ENCODE measurements around the gene OR52N2.

The OR52N2 gene

DNA sequence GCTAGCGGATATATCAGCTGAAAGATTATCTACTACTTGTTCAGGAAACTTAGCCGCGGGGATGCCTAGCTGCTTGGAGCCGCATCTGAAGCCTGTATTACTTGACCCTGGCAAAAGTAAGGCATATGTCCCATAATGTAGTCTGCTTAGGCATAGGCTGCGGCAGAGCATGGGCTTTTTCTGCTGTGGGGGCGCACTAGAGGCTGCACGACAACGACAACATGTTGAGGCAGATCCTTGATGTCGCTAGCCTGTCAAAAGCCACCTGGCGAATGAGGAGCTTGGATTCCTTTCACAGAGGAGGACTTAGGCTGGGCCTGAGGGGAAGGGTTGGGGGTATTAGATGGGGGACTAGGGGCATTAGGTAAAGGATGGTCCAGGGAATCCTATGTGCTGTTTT, 1.1 kb upstream of the OR52N2 start:
- H3K4me3 ChIP-seq (ENCODE audit: low read length): no peak overlapping the region
- H3K4me2 ChIP-seq (ENCODE audit: low read length): no peak overlapping the region
- H3K79me2 ChIP-seq (ENCODE audit: control insufficient read depth, insufficient read depth, low read length): no peaks in the 10 kb centered on the region
- DNase-seq: peak; percentile 52
- H3K27ac ChIP-seq (ENCODE audit: low read depth, low read length): no peak overlapping the region
- no peaks in the 10 kb centered on the region for H3K36me3 ChIP-seq (ENCODE audit: control insufficient read depth, insufficient read depth, low read length)
- H4K8ac ChIP-seq (ENCODE audit: low read depth, low read length): no peak overlapping the region
- H3K23ac ChIP-seq (ENCODE audit: low read length): no peak overlapping the region
- no peak overlapping the region for H2BK120ac ChIP-seq (ENCODE audit: low read depth, low read length)
- H3K56ac ChIP-seq (ENCODE audit: low read length): no peak overlapping the region
- no peak overlapping the region for H3K18ac ChIP-seq (ENCODE audit: low read length)
- no peak overlapping the region for H2AK5ac ChIP-seq (ENCODE audit: low read length)
- H2BK15ac ChIP-seq (replicated peaks; ENCODE audit: low read depth): no peak overlapping the region
- H3K9ac ChIP-seq (ENCODE audit: low read length): no peak overlapping the region
- H3K27me3 ChIP-seq (ENCODE audit: insufficient read depth, low read length, poor library complexity): no peaks in the 10 kb centered on the region
- H4K5ac ChIP-seq (ENCODE audit: low read length): no peak overlapping the region
- H3K4me1 ChIP-seq (ENCODE audit: control insufficient read depth, low read depth, low read length): no peaks in the 10 kb centered on the region
- H2BK5ac ChIP-seq (ENCODE audit: low read length): no peak overlapping the region
- H3K4ac ChIP-seq (ENCODE audit: low read depth, low read length): no peak overlapping the region
- no CpG with 5 or more reads among the region's 10 CpGs for WGBS (ENCODE audit: extremely low coverage, insufficient coverage, low lambda C conversion rate)
- H3K79me1 ChIP-seq (ENCODE audit: low read length): no peaks in the 10 kb centered on the region

DNA sequence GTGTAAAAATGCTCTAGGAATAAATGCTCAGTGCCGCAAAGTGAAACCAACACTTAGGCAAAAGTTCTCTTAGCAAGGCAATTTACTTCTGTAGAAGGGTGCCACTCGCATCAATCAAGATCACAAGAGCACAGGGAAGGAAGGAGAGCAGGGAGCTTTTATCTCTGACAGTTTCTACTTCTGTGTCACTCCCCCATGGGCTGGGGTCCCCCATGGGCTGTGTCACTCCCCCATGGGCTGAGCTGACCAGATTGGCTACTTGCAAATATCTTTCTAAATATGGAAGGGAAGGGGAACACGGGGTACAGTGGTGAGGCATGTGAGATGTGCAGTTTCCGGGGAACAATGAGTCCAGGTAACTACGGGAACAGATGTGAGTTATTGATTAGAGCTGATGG, 397 bp downstream of the OR52N2 start:
- Histone ChIP-seq H2BK120ac (ENCODE audit: low read depth, low read length) (no peak overlapping the region), H4K8ac (ENCODE audit: low read depth, low read length) (no peak overlapping the region), H3K36me3 (ENCODE audit: control insufficient read depth, insufficient read depth, low read length) (no peaks in the 10 kb centered on the region), H2AK5ac (ENCODE audit: low read length) (no peak overlapping the region), H3K27me3 (ENCODE audit: insufficient read depth, low read length, poor library complexity) (no peaks in the 10 kb centered on the region), H2BK15ac (replicated peaks; ENCODE audit: low read depth) (no peak overlapping the region), H3K18ac (ENCODE audit: low read length) (no peak overlapping the region), H4K5ac (ENCODE audit: low read length) (no peak overlapping the region), H3K79me2 (ENCODE audit: control insufficient read depth, insufficient read depth, low read length) (no peaks in the 10 kb centered on the region), H3K23ac (ENCODE audit: low read length) (no peak overlapping the region), H3K4me2 (ENCODE audit: low read length) (peak overlapping the region; percentile 85), H3K9ac (ENCODE audit: low read length) (peak overlapping the region; percentile 60), H3K4me3 (ENCODE audit: low read length) (no peak overlapping the region), H3K4me1 (ENCODE audit: control insufficient read depth, low read depth, low read length) (no peaks in the 10 kb centered on the region), H3K27ac (ENCODE audit: low read depth, low read length) (no peak overlapping the region), H3K56ac (ENCODE audit: low read length) (peak overlapping the region; percentile 80), H3K79me1 (ENCODE audit: low read length) (no peaks in the 10 kb centered on the region), H2BK5ac (ENCODE audit: low read length) (no peak overlapping the region), H3K4ac (ENCODE audit: low read depth, low read length) (no peak overlapping the region)
- no CpG with 5 or more reads among the region's 5 CpGs for WGBS (ENCODE audit: extremely low coverage, insufficient coverage, low lambda C conversion rate)
- DNase-seq: peak; percentile 5

DNA sequence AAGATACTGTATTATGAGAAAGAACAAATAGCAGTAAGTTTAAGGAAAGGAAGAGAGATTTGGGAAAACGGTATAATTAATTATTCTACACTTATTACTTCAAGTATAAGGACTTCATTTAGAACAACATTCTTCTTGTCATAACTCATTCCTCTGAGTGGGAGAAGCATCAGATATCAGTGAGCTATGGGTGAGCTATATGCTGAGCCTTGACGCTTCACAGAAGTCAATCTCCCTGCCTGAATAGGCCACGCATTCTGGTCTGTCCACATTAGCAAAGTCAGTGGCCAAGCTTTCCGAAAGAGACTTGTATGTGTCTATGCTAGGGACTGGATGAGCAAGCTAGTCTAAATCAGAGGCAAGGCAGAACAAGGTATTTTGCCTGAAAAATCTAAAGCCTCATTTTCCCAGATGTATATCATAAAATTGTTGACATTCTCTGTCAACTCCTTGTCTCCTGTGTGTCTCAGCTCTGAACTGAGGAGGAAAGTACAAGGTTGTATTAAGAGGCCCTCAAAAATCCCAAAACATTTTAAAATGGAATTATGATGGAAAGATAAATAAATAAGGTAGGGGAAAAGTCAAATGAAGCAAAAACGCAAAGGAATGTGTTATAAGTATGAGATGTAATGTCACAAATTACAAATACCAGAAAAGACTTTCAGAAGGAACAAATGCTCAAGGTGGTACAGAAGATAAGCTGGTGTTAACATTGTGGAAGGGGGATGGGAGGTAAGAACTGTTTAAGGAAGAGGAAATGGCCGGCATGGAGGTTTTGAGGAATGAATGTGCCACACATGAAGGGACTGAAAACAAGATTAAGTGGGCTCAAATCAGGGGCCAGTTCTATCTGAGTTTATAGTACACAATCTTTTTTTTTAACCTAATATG, 1.4 kb downstream of the OR52N2 start:
- 100% methylated on average over 1 of the region's 6 CpGs for WGBS (ENCODE audit: extremely low coverage, insufficient coverage, low lambda C conversion rate)
- Histone ChIP-seq H3K79me1 (ENCODE audit: low read length) (no peaks in the 10 kb centered on the region), H3K18ac (ENCODE audit: low read length) (no peak overlapping the region), H2BK120ac (ENCODE audit: low read depth, low read length) (no peak overlapping the region), H2BK5ac (ENCODE audit: low read length) (no peak overlapping the region), H3K4me3 (ENCODE audit: low read length) (no peak overlapping the region), H3K56ac (ENCODE audit: low read length) (no peak overlapping the region), H4K8ac (ENCODE audit: low read depth, low read length) (no peak overlapping the region), H3K27me3 (ENCODE audit: insufficient read depth, low read length, poor library complexity) (no peaks in the 10 kb centered on the region), H3K79me2 (ENCODE audit: control insufficient read depth, insufficient read depth, low read length) (no peaks in the 10 kb centered on the region), H3K27ac (ENCODE audit: low read depth, low read length) (no peak overlapping the region), H3K36me3 (ENCODE audit: control insufficient read depth, insufficient read depth, low read length) (no peaks in the 10 kb centered on the region), H2BK15ac (replicated peaks; ENCODE audit: low read depth) (no peak overlapping the region), H3K23ac (ENCODE audit: low read length) (no peak overlapping the region), H3K4me1 (ENCODE audit: control insufficient read depth, low read depth, low read length) (no peaks in the 10 kb centered on the region), H3K4me2 (ENCODE audit: low read length) (no peak overlapping the region), H2AK5ac (ENCODE audit: low read length) (no peak overlapping the region), H4K5ac (ENCODE audit: low read length) (no peak overlapping the region), H3K9ac (ENCODE audit: low read length) (no peak overlapping the region), H3K4ac (ENCODE audit: low read depth, low read length) (no peak overlapping the region)
- peak; percentile 16 for DNase-seq

DNA sequence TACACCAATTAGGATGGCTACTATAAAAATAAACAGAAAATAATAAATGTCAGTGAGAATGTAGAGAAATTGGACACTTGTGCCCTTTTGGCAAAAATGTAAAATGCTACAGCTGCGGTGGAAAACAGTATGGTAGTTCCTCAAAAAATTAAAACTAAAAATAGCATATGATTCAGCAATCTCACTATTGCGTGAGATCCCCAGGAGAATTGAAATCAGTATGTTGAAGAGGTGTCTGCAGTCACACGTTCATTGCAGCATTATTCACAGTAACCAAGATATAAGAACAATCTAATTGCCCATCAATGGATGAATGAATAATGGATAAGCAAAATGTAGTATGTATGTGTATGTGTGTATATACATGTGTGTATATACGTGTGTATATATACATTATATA, 6.8 kb downstream of the OR52N2 start:
- Histone ChIP-seq H3K4ac (ENCODE audit: low read depth, low read length) (no peak overlapping the region), H3K79me1 (ENCODE audit: low read length) (no peaks in the 10 kb centered on the region), H2BK120ac (ENCODE audit: low read depth, low read length) (no peak overlapping the region), H3K79me2 (ENCODE audit: control insufficient read depth, insufficient read depth, low read length) (no peaks in the 10 kb centered on the region), H3K27ac (ENCODE audit: low read depth, low read length) (no peak overlapping the region), H3K4me2 (ENCODE audit: low read length) (no peak overlapping the region), H3K4me3 (ENCODE audit: low read length) (no peak overlapping the region), H2BK5ac (ENCODE audit: low read length) (no peak overlapping the region), H3K18ac (ENCODE audit: low read length) (no peak overlapping the region), H2AK5ac (ENCODE audit: low read length) (no peak overlapping the region), H2BK15ac (replicated peaks; ENCODE audit: low read depth) (no peak overlapping the region), H3K4me1 (ENCODE audit: control insufficient read depth, low read depth, low read length) (no peaks in the 10 kb centered on the region), H3K36me3 (ENCODE audit: control insufficient read depth, insufficient read depth, low read length) (no peaks in the 10 kb centered on the region), H4K8ac (ENCODE audit: low read depth, low read length) (no peak overlapping the region), H4K5ac (ENCODE audit: low read length) (no peak overlapping the region), H3K56ac (ENCODE audit: low read length) (no peak overlapping the region), H3K27me3 (ENCODE audit: insufficient read depth, low read length, poor library complexity) (no peaks in the 10 kb centered on the region), H3K23ac (ENCODE audit: low read length) (no peak overlapping the region), H3K9ac (ENCODE audit: low read length) (no peak overlapping the region)
- no CpG with 5 or more reads among the region's 4 CpGs for WGBS (ENCODE audit: extremely low coverage, insufficient coverage, low lambda C conversion rate)
- DNase-seq: no peak

DNA sequence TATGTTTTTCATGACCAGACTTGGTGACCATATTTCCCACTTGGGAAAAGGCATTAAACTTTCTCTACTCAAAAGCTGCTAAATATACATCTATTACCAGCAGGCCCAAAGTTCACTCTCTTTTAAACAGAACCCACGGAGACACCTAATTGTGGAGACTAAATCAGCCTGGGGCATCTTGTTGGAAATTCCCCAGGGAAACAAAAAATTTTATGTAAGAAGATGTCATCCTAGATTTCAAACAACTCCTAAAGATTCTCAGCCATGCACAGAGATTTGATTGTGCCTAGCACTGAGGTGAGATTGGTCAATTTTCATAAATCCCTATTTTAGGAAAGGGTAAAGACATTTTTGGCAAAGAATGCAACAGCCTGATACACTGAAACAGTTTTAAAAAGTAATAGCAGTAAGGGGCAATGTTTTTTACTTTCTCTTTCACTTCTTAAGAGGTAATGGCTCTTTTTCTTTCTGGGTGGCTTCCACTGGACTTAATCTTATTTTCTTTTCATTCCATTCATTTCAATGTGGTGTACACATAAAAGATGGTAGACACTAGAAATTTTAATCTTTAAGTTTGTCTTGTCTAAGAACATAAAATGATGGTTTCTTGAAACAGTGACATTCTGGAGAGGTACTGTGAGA, 9.6 kb downstream of the OR52N2 start:
- Histone ChIP-seq H2AK5ac (ENCODE audit: low read length) (no peak overlapping the region), H3K4me1 (ENCODE audit: control insufficient read depth, low read depth, low read length) (no peaks in the 10 kb centered on the region), H3K4ac (ENCODE audit: low read depth, low read length) (no peak overlapping the region), H3K79me2 (ENCODE audit: control insufficient read depth, insufficient read depth, low read length) (no peaks in the 10 kb centered on the region), H4K8ac (ENCODE audit: low read depth, low read length) (no peak overlapping the region), H3K36me3 (ENCODE audit: control insufficient read depth, insufficient read depth, low read length) (no peaks in the 10 kb centered on the region), H4K5ac (ENCODE audit: low read length) (no peak overlapping the region), H3K56ac (ENCODE audit: low read length) (no peak overlapping the region), H3K27me3 (ENCODE audit: insufficient read depth, low read length, poor library complexity) (no peaks in the 10 kb centered on the region), H2BK120ac (ENCODE audit: low read depth, low read length) (no peak overlapping the region), H3K9ac (ENCODE audit: low read length) (no peak overlapping the region), H3K79me1 (ENCODE audit: low read length) (no peaks in the 10 kb centered on the region), H3K4me2 (ENCODE audit: low read length) (no peak overlapping the region), H3K23ac (ENCODE audit: low read length) (no peak overlapping the region), H3K4me3 (ENCODE audit: low read length) (no peak overlapping the region), H3K27ac (ENCODE audit: low read depth, low read length) (no peak overlapping the region), H2BK5ac (ENCODE audit: low read length) (no peak overlapping the region), H3K18ac (ENCODE audit: low read length) (no peak overlapping the region), H2BK15ac (replicated peaks; ENCODE audit: low read depth) (no peak overlapping the region)
- no CpG with 5 or more reads among the region's 1 CpG for WGBS (ENCODE audit: extremely low coverage, insufficient coverage, low lambda C conversion rate)
- no peak for DNase-seq

Measured in mesendoderm (in vitro differentiated cells).